ENCODE results near the gene NLGN1.

DNA sequence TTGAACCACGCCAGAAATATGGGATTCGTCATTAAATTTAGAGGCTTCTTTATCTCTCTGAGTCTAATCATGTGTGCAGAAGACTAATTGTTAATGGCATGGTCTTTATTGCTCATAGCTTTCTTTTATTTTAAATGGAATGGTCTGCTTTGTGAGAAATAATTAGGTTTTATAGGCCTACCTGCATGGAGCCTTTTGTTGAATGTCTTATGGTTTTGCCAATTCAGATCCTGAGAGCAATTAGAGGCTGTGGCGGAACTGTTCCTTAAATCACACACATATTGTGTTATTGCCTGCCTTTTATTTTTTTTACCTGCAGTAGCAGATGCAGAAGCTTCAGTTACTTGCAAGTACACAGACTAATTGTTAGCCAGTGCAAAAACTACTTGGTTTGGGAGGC is 306.2 kb downstream of the NLGN1 start:
- no peak for TF ChIP-seq CTCF (IDR thresholded peaks at IDR 0.05)
- TF ChIP-seq POLR2A (IDR thresholded peaks at IDR 0.05) = no peak
- TF ChIP-seq POLR2AphosphoS5 (IDR thresholded peaks at IDR 0.05) = no peak
- no peak for TF ChIP-seq EP300 (IDR thresholded peaks at IDR 0.05)

Measured in suprapubic skin (tissue), 4 donors.